A172 (cell line): Measurements from ENCODE around the gene FARS2. TPM values are rescaled to one million over a fixed set of nuclear protein-coding genes. Genes with fewer than 3 reads are reported as not detected.

Experiments
- DNase-seq: peaks from one replicate; pipeline ENCODE4 v3.0.0-alpha.2; 2015; ENCODE audit warnings: low spot score
- total RNA-seq: library from RNA; depleted of rRNA; stranded (reverse); fragments of >200 nt; shearing (Covaris generic); gene quantifications from 2 replicates; pipeline ENCODE4 v1.2.3, GENCODE V29; 2014

Gene FARS2
- total RNA-seq, 1 experiment from 2014 or later, result 12.5 TPM

GRCh38 chr6:5466281-5467136 is 205.2 kb downstream of the FARS2 start:
- DNase-seq, result peak; percentile 55

- no peak for DNase-seq
Measured at GRCh38 chr6:5468586-5468985, 207.3 kb downstream of the FARS2 start.

GRCh38 chr6:5469101-5469846 is 208.0 kb downstream of the FARS2 start:
- DNase-seq, result no peak

GRCh38 chr6:5471044-5471443 is 209.7 kb downstream of the FARS2 start:
- peak; percentile 36 for DNase-seq

GRCh38 chr6:5471637-5472398 is 210.5 kb downstream of the FARS2 start:
- DNase-seq, result no peak

GRCh38 chr6:5472571-5472970 is 211.3 kb downstream of the FARS2 start:
- DNase-seq, result no peak

GRCh38 chr6:5475779-5476178 is 214.5 kb downstream of the FARS2 start:
- DNase-seq, result no peak

GRCh38 chr6:5478380-5478779 is 217.1 kb downstream of the FARS2 start:
- DNase-seq, result no peak

GRCh38 chr6:5481033-5481432 is 219.7 kb downstream of the FARS2 start:
- DNase-seq, result no peak

GRCh38 chr6:5481750-5482149 is 220.4 kb downstream of the FARS2 start:
- DNase-seq, result no peak

GRCh38 chr6:5482619-5483018 is 221.3 kb downstream of the FARS2 start:
- DNase-seq, result no peak

- DNase-seq, result no peak
Measured at GRCh38 chr6:5484692-5485091, 223.4 kb downstream of the FARS2 start.

GRCh38 chr6:5486214-5486613 is 224.9 kb downstream of the FARS2 start:
- no peak for DNase-seq

GRCh38 chr6:5490501-5491069 is 229.3 kb downstream of the FARS2 start:
- DNase-seq, result no peak

- no peak for DNase-seq
Measured at GRCh38 chr6:5492356-5492755, 231.0 kb downstream of the FARS2 start.

GRCh38 chr6:5493806-5494205 is 232.5 kb downstream of the FARS2 start:
- DNase-seq, result no peak

- DNase-seq, result peak; percentile 89
Measured at GRCh38 chr6:5497896-5498578, 236.7 kb downstream of the FARS2 start.

- DNase-seq, result no peak
Measured at GRCh38 chr6:5498579-5498899, 237.2 kb downstream of the FARS2 start.

- peak; percentile 65 for DNase-seq
Measured at GRCh38 chr6:5499644-5500306, 238.5 kb downstream of the FARS2 start.

GRCh38 chr6:5501837-5502236 is 240.5 kb downstream of the FARS2 start:
- no peak for DNase-seq

- DNase-seq, result no peak
Measured at GRCh38 chr6:5504078-5504477, 242.8 kb downstream of the FARS2 start.
